Liver (tissue), 9 donors: ENCODE data around the gene GLIS1. TPM values are rescaled to one million over a fixed set of nuclear protein-coding genes. Genes with fewer than 3 reads are reported as not detected.

Experiments used
- DNase-seq: peaks from one replicate; pipeline ENCODE4 v3.0.0-alpha.2; 2017; ENCODE audit warnings: low spot score
- H3K27ac ChIP-seq, 2 donors: one replicate each; pipeline ENCODE4 v1.7.0; 2013; ENCODE audit warnings: inconsistent platforms in 2 of 2, low read length in 2 of 2, control low read depth in 1 of 2, low read depth in 1 of 2, mild to moderate bottlenecking in 1 of 2
- H3K27me3 ChIP-seq, 4 donors: one replicate each; pipeline versions ENCODE4 v1.6.1 to v1.7.0; 2013; ENCODE audit warnings: low read length in 3 of 4, inconsistent platforms in 1 of 4, mild to moderate bottlenecking in 1 of 4, moderate library complexity in 1 of 4; ENCODE audit not compliant: control insufficient read depth in 4 of 4, insufficient read depth in 4 of 4
- H3K36me3 ChIP-seq, 4 donors: one replicate each; pipeline versions ENCODE4 v1.6.1 to v1.7.0; 2013; ENCODE audit warnings: low read length in 3 of 4, mild to moderate bottlenecking in 3 of 4, low read depth in 1 of 4, moderate library complexity in 1 of 4; ENCODE audit not compliant: control insufficient read depth in 4 of 4, insufficient read depth in 3 of 4
- H3K4me1 ChIP-seq, 4 donors: one replicate each; pipeline versions ENCODE4 v1.6.1 to v1.7.0; 2013; ENCODE audit warnings: low read length in 3 of 4, mild to moderate bottlenecking in 3 of 4, moderate library complexity in 1 of 4; ENCODE audit not compliant: control insufficient read depth in 4 of 4, insufficient read depth in 4 of 4
- H3K4me3 ChIP-seq, 3 donors: one replicate each; pipeline versions ENCODE4 v1.6.1 to v1.7.0; 2013; ENCODE audit warnings: low read length in 3 of 3, control low read depth in 1 of 3, low read depth in 1 of 3, mild to moderate bottlenecking in 1 of 3
- H3K9ac ChIP-seq, 2 donors: one replicate each; pipeline ENCODE4 v1.7.0; 2013; ENCODE audit warnings: low read length in 2 of 2, mild to moderate bottlenecking in 2 of 2, moderate library complexity in 2 of 2, control low read depth in 1 of 2, low read depth in 1 of 2
- H3K9me3 ChIP-seq, 4 donors: one replicate each; pipeline versions ENCODE4 v1.6.1 to v1.7.0; 2013; ENCODE audit warnings: low read length in 3 of 4; ENCODE audit not compliant: control insufficient read depth in 4 of 4
- CTCF ChIP-seq: fragments of 150-350 bp; IDR thresholded peaks from 2 replicates; pipeline ENCODE4 v1.5.1; 2017; ENCODE audit warnings: improper control_type of control experiment, low read depth, low read length; ENCODE audit not compliant: missing input control
- EGR1 ChIP-seq, 2 donors: IDR thresholded peaks; 2 replicates each; pipeline ENCODE4 v1.6.1; 2016 to 2018; ENCODE audit warnings: antibody characterized with exemption in 2 of 2, low read depth in 2 of 2
- FOXA1 ChIP-seq: IDR thresholded peaks from 2 replicates; pipeline ENCODE4 v1.6.1; 2016; ENCODE audit warnings: antibody characterized with exemption
- HNF4A ChIP-seq, 2 donors: conservative IDR thresholded peaks; 2 replicates each; pipeline ENCODE4 v1.6.1; 2016; ENCODE audit warnings: antibody characterized with exemption in 2 of 2, mild to moderate bottlenecking in 2 of 2
- HNF4G ChIP-seq: IDR thresholded peaks from 2 replicates; pipeline ENCODE4 v1.6.1; 2016; ENCODE audit warnings: antibody characterized with exemption
- JUND ChIP-seq, 2 donors: IDR thresholded peaks; 2 replicates each; pipeline ENCODE4 v1.6.1; 2016; ENCODE audit warnings: antibody characterized with exemption in 2 of 2
- MAX ChIP-seq: IDR thresholded peaks from 2 replicates; pipeline ENCODE4 v1.6.1; 2016; ENCODE audit warnings: antibody characterized with exemption
- RAD21 ChIP-seq, 2 donors: IDR thresholded peaks; 2 replicates each; pipeline ENCODE4 v1.6.1; 2016; ENCODE audit warnings: antibody characterized with exemption in 2 of 2, mild to moderate bottlenecking in 2 of 2
- REST ChIP-seq: IDR thresholded peaks from 2 replicates; pipeline ENCODE4 v1.6.1; 2016; ENCODE audit warnings: antibody characterized with exemption, mild to moderate bottlenecking
- RXRA ChIP-seq, 2 donors: IDR thresholded peaks; 2 replicates each; pipeline ENCODE4 v1.6.1; 2017 to 2018; ENCODE audit warnings: antibody characterized with exemption in 2 of 2, mild to moderate bottlenecking in 1 of 2
- SP1 ChIP-seq: IDR thresholded peaks from 2 replicates; pipeline ENCODE4 v1.6.1; 2018; ENCODE audit warnings: antibody characterized with exemption, mild to moderate bottlenecking
- TAF1 ChIP-seq: conservative IDR thresholded peaks from 2 replicates; pipeline ENCODE4 v1.6.1; 2016; ENCODE audit warnings: antibody characterized with exemption, mild to moderate bottlenecking
- YY1 ChIP-seq: IDR thresholded peaks from 2 replicates; pipeline ENCODE4 v1.6.1; 2016; ENCODE audit warnings: antibody characterized with exemption, mild to moderate bottlenecking
- ZBTB33 ChIP-seq: IDR thresholded peaks from 2 replicates; pipeline ENCODE4 v1.6.1; 2016; ENCODE audit warnings: antibody characterized with exemption
- WGBS: extraction: QIAGEN DNeasy Blood & Tissue Kit; methylation state at CpG from one replicate; pipeline ENCODE4 v1.1.7; 2013; 5-methylcytosine and 5-hydroxymethylcytosine counted together
- polyA plus RNA-seq, 2 donors: library from polyadenylated mRNA; stranded (reverse) in 1 of 2; unstranded in 1 of 2; fragments of 200-250 nt in 1 of 2; fragments of >200 nt in 1 of 2; fragmentation: Nextera tagmentation in 1 of 2; extraction: Ambion mirVana in 1 of 2; gene quantifications; one replicate each; pipeline versions ENCODE4 v1.2.1 to v1.2.3, GENCODE V29; 2013 to 2015
- total RNA-seq, 2 donors: library from RNA; depleted of rRNA; stranded (reverse); fragments of >200 nt; gene quantifications; one replicate each; pipeline ENCODE4 v1.2.3, GENCODE V29; 2014
- donor health status: healthy.
- donor health status: healthy.
- donor health status: healthy.
- donor health status: healthy.
- donor health status: healthy.

Gene GLIS1
- total and polyA plus RNA-seq, 4 donors, result under 0.01 to 0.05 TPM; not detected in 2

- Histone ChIP-seq H3K4me3 (no peak overlapping the region), H3K27ac (no peak overlapping the region), H3K27me3 (peaks cover 0 to 2% (median 0%) of the 10 kb centered on the region in 4 donors), H3K36me3 (no peaks in the 10 kb centered on the region), H3K9me3 (peaks cover 0 to 2% (median 0%) of the 10 kb centered on the region in 4 donors), H3K9ac (no peak overlapping the region), H3K4me1 (no peaks in the 10 kb centered on the region)
- TF ChIP-seq HNF4G (no peak), JUND (IDR thresholded peaks at IDR 0.05) (no peak), RAD21 (IDR thresholded peaks at IDR 0.05) (no peak), YY1 (no peak), CTCF (no peak), SP1 (no peak), RXRA (IDR thresholded peaks at IDR 0.05) (no peak), TAF1 (no peak), EGR1 (IDR thresholded peaks at IDR 0.05; ENCODE audit: low read depth in 2 of 2) (no peak), MAX (no peak), ZBTB33 (no peak), REST (no peak), HNF4A (conservative IDR thresholded peaks at IDR 0.05) (no peak)
- WGBS, result 76% methylated on average over 8 of the region's 8 CpGs
- DNase-seq, result no peak
These were observed 262.4 kb downstream of the GLIS1 start for GRCh38 chr1:53476579-53476978.

DNA sequence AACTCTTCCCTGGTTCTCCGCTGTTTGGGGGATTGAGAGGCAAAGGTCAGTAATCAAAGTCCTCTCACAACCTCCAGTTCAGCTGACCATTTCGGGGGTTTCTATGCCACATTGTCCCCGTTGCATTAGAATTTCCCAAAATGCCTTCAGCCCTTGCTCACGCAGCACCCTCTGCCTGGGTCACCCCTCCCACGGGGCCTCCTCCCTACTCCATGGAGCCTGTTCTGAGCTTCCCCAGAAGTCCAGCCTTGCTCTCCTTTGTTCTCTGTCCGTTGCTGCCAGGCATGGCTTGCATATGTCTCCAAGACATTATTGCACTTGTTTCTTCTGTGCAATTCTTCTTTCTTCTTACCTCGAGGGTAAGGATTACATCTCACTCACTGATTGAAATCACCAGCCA, 263.3 kb downstream of the GLIS1 start:
- H3K9ac ChIP-seq, result no peak overlapping the region
- 76% methylated on average over 7 of the region's 7 CpGs for WGBS
- H3K36me3 ChIP-seq, result no peaks in the 10 kb centered on the region
- H3K4me1 ChIP-seq, result no peaks in the 10 kb centered on the region
- peaks cover 0 to 2% (median 0%) of the 10 kb centered on the region in 4 donors for H3K9me3 ChIP-seq
- peaks cover 0 to 2% (median 0%) of the 10 kb centered on the region in 4 donors for H3K27me3 ChIP-seq
- no peak for TF ChIP-seq RAD21 (IDR thresholded peaks at IDR 0.05)
- TF ChIP-seq RXRA (IDR thresholded peaks at IDR 0.05), result no peak
- TF ChIP-seq HNF4G, result no peak
- TF ChIP-seq FOXA1, result no peak
- no peak for DNase-seq
- H3K27ac ChIP-seq, result no peak overlapping the region
- no peak overlapping the region for H3K4me3 ChIP-seq
